Testis (tissue), 2 donors: ENCODE measurements around the gene MYO1H.

ENCODE experiments used
- POLR2A ChIP-seq: fragments of 450-650 bp; IDR thresholded peaks from one replicate; pipeline ENCODE4 v1.6.1; 2017; ENCODE audit warnings: antibody characterized with exemption, mild to moderate bottlenecking, moderate library complexity
- TF ChIP-seq, protein P1 (sequence below), 3 experiments: fragments of 450-650 bp in 2 of 3; fragments of 200-600 bp in 1 of 3; sonication (generic) in 1 of 3; IDR thresholded peaks; one replicate each; pipeline ENCODE4 v1.5.1; 2016 to 2019; ENCODE audit warnings: antibody characterized with exemption in 3 of 3, mild to moderate bottlenecking in 2 of 3, moderate library complexity in 1 of 3

DNA sequence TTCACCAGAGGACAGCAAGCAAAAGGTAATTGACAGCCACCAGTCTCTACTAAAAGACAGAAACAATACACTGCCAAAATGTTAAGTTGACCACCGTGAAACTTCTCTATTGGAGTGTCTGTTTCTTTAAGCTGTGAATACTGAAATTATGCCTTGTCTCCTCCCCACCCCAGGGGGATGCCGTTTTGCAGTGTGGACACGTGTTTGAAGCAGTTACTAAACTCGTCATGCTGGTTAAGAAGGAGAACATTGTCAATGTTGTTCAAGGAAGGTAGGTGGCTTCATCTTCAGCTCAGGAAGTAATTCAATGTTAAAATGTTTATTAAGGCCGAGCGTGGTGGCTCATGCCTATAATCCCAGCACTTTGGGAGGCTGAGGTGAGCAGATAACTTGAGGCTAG, 96.6 kb downstream of the MYO1H start:
- TF ChIP-seq, protein P1, sequence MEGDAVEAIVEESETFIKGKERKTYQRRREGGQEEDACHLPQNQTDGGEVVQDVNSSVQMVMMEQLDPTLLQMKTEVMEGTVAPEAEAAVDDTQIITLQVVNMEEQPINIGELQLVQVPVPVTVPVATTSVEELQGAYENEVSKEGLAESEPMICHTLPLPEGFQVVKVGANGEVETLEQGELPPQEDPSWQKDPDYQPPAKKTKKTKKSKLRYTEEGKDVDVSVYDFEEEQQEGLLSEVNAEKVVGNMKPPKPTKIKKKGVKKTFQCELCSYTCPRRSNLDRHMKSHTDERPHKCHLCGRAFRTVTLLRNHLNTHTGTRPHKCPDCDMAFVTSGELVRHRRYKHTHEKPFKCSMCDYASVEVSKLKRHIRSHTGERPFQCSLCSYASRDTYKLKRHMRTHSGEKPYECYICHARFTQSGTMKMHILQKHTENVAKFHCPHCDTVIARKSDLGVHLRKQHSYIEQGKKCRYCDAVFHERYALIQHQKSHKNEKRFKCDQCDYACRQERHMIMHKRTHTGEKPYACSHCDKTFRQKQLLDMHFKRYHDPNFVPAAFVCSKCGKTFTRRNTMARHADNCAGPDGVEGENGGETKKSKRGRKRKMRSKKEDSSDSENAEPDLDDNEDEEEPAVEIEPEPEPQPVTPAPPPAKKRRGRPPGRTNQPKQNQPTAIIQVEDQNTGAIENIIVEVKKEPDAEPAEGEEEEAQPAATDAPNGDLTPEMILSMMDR (IDR thresholded peaks at IDR 0.05), result no peak
- TF ChIP-seq POLR2A, result no peak
